Psoas muscle (tissue), 8 donors: ENCODE measurements around the gene NUP210. TPM values are rescaled to one million over a fixed set of nuclear protein-coding genes. Genes with fewer than 3 reads are reported as not detected.

Experiments used
- ATAC-seq, 4 donors: fragments of 200-7000 bp; cut with Tn5 transposase; one replicate each; pipeline ENCODE4 v1.9.1; 2020; ENCODE audit warnings: moderate library complexity in 3 of 4, mild to moderate bottlenecking in 2 of 4
- DNase-seq, 2 donors: peaks; one replicate each; pipeline ENCODE4 v3.0.0-alpha.2; 2020
- H3K27ac ChIP-seq: fragments of 200-600 bp; one replicate; pipeline ENCODE4 v1.8.0; 2022
- H3K27me3 ChIP-seq, 3 donors: fragments of 200-600 bp in 1 of 3; one replicate each; pipeline versions ENCODE4 v1.6.1 to v1.8.0; 2013 to 2022; ENCODE audit warnings: low read length in 2 of 3, mild to moderate bottlenecking in 2 of 3, moderate library complexity in 1 of 3; ENCODE audit not compliant: insufficient read depth in 3 of 3
- H3K36me3 ChIP-seq, 2 donors: fragments of 200-600 bp in 1 of 2; one replicate each; pipeline versions ENCODE4 v1.6.1 to v1.8.0; 2013 to 2022; ENCODE audit warnings: low read depth in 1 of 2, mild to moderate bottlenecking in 1 of 2, moderate library complexity in 1 of 2; ENCODE audit not compliant: insufficient read depth in 1 of 2
- H3K4me1 ChIP-seq: fragments of 200-600 bp; one replicate; pipeline ENCODE4 v1.8.0; 2022
- H3K4me3 ChIP-seq: fragments of 200-600 bp; one replicate; pipeline ENCODE4 v1.8.0; 2022; ENCODE audit warnings: mild to moderate bottlenecking
- H3K9me3 ChIP-seq: fragments of 200-600 bp; one replicate; pipeline ENCODE4 v1.8.0; 2022
- CTCF ChIP-seq: fragments of 200-600 bp; IDR thresholded peaks from one replicate; pipeline ENCODE4 v1.8.0; 2022; ENCODE audit warnings: antibody characterized with exemption
- WGBS, 3 donors: extraction: QIAGEN DNeasy Blood & Tissue Kit; methylation state at CpG; one replicate each; pipeline versions ENCODE4 v1.1.6 to v1.1.7; 2013; 5-methylcytosine and 5-hydroxymethylcytosine counted together
- intact Hi-C, 2 donors: fragments of 100-400 bp; cut with DNase I; formaldehyde crosslinking; loops; one replicate each; pipeline versions ENCODE4 v1.11.0 to v1.14.2; 2022
- polyA plus RNA-seq, 3 donors: library from polyadenylated mRNA; stranded (reverse); fragments of 200-250 nt; gene quantifications; one replicate each; pipeline ENCODE4 v1.2.3, GENCODE V29; 2013
- total RNA-seq, 4 donors: library from RNA; stranded (reverse); fragmentation: NEBNext Ultra II Directional in 2 of 4; extraction: Animal tissue kit (Norgen Biotek cat#: 25700) in 2 of 4; gene quantifications; one replicate each; pipeline versions ENCODE4 v1.2.1 to v1.2.4, GENCODE V29; 2021 to 2023
- donor health status: healthy with polysubstance abuse.
- donor health status: DM: no; HTN: no; CAD: no; lungs with moderate emphysema.
- donor health status: Bipolar disorder and iron deficiency.
- donor health status: healthy.
- donor health status: DM: yes; HTN: yes; CAD: no.
- donor health status: DM: no; HTN: no; CAD: no.
- donor health status: DM: no; HTN: no; CAD: no.
- donor health status: DM: yes; HTN: yes; CAD: no.

NUP210 gene
- total and polyA plus RNA-seq, 7 donors, result 0.29 to 8.0 (median 2.1) TPM

GRCh38 chr3:13300546-13301285 is 119.4 kb downstream of the NUP210 start:
- intact Hi-C loops, result no loop called here
- Histone ChIP-seq H3K27ac (no peak overlapping the region), H3K9me3 (no peaks in the 10 kb centered on the region), H3K4me1 (no peaks in the 10 kb centered on the region), H3K36me3 (no peaks in the 10 kb centered on the region), H3K4me3 (no peak overlapping the region), H3K27me3 (peaks cover 0 to 7% (median 0%) of the 10 kb centered on the region in 3 donors)
- ATAC-seq (no peak), DNase-seq (peak in 1 of 2 donors; percentile 14)
- TF ChIP-seq CTCF, result no peak
- WGBS, 3 donors, result 77 to 85% (median 83%) methylated on average over 5 of the region's 5 CpGs

- DNase-seq (peak in 1 of 2 donors; percentile 6), ATAC-seq (no peak)
- Histone ChIP-seq H3K27me3 (peaks cover 0 to 12% (median 0%) of the 10 kb centered on the region in 3 donors), H3K27ac (no peak overlapping the region), H3K4me3 (no peak overlapping the region), H3K4me1 (no peaks in the 10 kb centered on the region), H3K9me3 (no peaks in the 10 kb centered on the region), H3K36me3 (no peaks in the 10 kb centered on the region)
- WGBS, 3 donors, result 80 to 86% (median 84%) methylated on average over 7 of the region's 7 CpGs
- intact Hi-C loops, result no loop called here
- no peak for TF ChIP-seq CTCF
Measured at GRCh38 chr3:13299531-13300155, 120.5 kb downstream of the NUP210 start.

GRCh38 chr3:13296662-13297061 is 123.5 kb downstream of the NUP210 start:
- peaks cover 0 to 12% (median 0%) of the 10 kb centered on the region in 3 donors for H3K27me3 ChIP-seq
- peak in 1 of 2 donors; percentile 23 for DNase-seq

GRCh38 chr3:13294442-13295351 is 125.4 kb downstream of the NUP210 start:
- whole genome bisulfite sequencing, 3 donors, result 82 to 88% (median 84%) methylated on average over 18 of the region's 18 CpGs
- Histone ChIP-seq H3K4me1 (no peaks in the 10 kb centered on the region), H3K4me3 (no peak overlapping the region), H3K9me3 (no peaks in the 10 kb centered on the region), H3K27me3 (peaks cover 0 to 12% (median 0%) of the 10 kb centered on the region in 3 donors), H3K27ac (no peak overlapping the region), H3K36me3 (no peaks in the 10 kb centered on the region)
- intact Hi-C loops, result no loop called here
- no peak for TF ChIP-seq CTCF
- DNase-seq, result peak in 1 of 2 donors; percentile 9
- ATAC-seq, result no peak

More at GRCh38 chr3:13296662-13297061, 123.5 kb downstream of the NUP210 start:
- Histone ChIP-seq H3K4me1 (no peaks in the 10 kb centered on the region), H3K27ac (no peak overlapping the region), H3K9me3 (no peaks in the 10 kb centered on the region), H3K36me3 (no peaks in the 10 kb centered on the region), H3K4me3 (no peak overlapping the region)
- intact Hi-C loops, result no loop called here
- WGBS, 3 donors, result 36 to 41% (median 38%) methylated on average over 6 of the region's 6 CpGs
- ATAC-seq, result no peak
- TF ChIP-seq CTCF, result no peak
